ENCODE results near the gene DGKZ.

The DGKZ gene

DNA sequence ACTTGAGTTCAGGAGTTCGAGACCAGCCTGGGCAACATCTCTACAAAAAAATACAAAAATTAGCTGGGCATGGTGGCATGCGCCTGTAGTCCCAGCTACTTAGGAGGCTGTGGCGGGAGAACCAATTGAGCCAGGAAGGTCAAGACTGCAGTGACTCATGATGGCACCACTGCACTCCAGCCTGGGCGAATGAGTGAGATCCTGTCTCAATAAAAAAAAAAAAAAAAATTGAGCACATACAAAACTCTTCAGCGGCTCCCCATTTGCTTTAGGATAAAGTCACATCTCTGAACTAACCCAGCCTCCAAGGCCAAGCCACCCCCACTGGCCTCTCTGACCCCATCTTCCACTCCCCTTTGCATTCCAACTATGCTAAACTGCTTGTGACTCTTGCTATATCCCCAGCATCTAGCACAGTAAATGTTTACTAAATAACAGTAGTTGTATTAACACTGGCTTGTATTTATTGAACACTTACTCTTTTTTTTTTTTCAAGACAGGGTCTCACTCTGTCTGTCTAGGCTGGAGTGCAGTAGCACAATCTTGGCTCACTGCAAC is 40.9 kb upstream of the DGKZ start:
- no peak overlapping the region for H3K27ac ChIP-seq
- TF ChIP-seq, protein P1, sequence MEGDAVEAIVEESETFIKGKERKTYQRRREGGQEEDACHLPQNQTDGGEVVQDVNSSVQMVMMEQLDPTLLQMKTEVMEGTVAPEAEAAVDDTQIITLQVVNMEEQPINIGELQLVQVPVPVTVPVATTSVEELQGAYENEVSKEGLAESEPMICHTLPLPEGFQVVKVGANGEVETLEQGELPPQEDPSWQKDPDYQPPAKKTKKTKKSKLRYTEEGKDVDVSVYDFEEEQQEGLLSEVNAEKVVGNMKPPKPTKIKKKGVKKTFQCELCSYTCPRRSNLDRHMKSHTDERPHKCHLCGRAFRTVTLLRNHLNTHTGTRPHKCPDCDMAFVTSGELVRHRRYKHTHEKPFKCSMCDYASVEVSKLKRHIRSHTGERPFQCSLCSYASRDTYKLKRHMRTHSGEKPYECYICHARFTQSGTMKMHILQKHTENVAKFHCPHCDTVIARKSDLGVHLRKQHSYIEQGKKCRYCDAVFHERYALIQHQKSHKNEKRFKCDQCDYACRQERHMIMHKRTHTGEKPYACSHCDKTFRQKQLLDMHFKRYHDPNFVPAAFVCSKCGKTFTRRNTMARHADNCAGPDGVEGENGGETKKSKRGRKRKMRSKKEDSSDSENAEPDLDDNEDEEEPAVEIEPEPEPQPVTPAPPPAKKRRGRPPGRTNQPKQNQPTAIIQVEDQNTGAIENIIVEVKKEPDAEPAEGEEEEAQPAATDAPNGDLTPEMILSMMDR (conservative IDR thresholded peaks at IDR 0.05): no peak
- no peak for TF ChIP-seq ZFX (IDR thresholded peaks at IDR 0.05)

DNA sequence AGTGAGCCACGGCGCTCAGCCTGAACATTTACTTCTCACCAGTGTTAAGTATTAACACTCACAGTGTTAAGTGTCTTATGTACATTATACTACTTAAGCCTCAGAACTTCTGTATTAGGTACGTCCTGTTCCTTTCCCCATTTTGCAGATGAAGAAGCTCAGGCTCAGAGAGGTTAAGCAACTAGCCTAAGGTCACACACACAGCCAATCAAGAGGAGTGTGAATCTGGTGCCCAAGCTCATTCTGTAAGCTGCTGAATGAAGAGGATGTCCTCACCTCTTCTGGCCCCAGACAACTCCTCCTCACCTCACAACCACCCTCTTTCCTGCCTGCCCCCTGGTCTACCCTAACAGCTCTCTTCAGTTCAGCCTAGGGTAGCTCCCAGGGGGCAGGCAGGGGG is 39.9 kb upstream of the DGKZ start:
- no peak overlapping the region for H3K27ac ChIP-seq
- TF ChIP-seq, protein P1 (conservative IDR thresholded peaks at IDR 0.05): no peak
- no peak for TF ChIP-seq ZFX (IDR thresholded peaks at IDR 0.05)

DNA sequence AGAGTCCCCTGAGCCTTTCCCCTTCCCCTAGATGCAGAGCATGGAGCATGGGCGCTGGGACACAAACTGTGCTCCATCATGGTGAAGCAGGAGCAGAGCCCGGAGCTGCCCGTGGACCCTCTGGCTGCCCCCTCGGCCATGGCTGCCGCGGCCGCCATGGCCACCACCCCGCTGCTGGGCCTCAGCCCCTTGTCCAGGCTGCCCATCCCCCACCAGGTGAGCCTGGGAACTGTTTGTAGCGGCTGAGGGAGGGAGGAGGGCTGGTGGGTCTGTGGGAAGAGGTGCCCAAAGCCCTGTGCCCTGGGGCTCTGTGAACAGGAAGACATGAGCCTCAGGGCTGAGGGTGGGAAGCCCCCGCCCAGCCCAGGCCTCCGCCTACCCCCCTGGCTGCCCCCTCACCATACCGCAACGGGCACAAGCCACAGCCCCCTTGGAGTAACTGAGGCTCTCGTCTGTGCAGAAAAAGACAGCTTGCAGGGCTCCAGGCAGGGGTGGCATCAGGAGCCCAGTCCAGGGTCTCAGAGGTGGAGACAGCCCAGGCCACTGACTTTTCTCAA is 39.4 kb upstream of the DGKZ start:
- TF ChIP-seq, protein P1 (conservative IDR thresholded peaks at IDR 0.05): no peak
- TF ChIP-seq ZFX (IDR thresholded peaks at IDR 0.05): no peak
- H3K27ac ChIP-seq: no peak overlapping the region

DNA sequence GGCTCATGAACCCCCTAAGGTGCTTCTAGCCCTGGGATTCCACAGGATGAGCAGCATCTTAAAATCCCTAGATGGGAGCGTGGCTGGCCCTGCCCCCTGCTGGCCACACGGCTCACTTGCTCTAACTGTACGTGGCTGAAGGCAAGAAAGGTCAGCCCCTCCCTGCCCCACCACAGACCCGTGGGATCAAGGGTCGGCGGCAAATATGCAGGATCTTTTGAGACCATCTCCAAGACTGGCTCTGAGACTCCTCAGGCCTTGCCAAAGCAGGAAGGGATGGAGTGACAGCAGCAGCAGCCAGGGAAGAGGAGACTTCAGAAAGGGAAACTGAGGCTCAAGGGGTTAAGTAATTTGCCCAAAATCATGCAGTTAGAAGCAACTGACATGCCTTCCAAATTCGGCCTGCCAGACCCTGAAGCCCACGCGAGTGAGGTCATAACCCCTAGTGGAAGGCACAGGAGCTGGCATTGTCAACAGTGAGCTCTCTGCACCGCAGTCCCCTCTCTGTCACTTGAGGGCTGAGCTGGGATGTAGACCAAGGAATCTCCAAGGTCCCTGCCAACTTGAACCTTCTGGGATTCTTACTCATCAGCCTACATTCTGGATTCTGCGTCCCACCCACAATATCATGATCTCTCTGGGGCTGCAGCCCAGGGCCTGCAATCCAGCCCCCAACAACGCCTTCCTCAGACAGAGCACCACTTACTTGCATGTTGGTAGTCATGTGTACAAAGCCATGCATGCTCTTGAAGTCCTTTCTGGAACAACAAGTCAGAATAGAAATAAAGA is 38.4 kb upstream of the DGKZ start:
- TF ChIP-seq, protein P1 (conservative IDR thresholded peaks at IDR 0.05): peak; percentile 97
- TF ChIP-seq ZFX (IDR thresholded peaks at IDR 0.05): no peak
- no peak overlapping the region for H3K27ac ChIP-seq

DNA sequence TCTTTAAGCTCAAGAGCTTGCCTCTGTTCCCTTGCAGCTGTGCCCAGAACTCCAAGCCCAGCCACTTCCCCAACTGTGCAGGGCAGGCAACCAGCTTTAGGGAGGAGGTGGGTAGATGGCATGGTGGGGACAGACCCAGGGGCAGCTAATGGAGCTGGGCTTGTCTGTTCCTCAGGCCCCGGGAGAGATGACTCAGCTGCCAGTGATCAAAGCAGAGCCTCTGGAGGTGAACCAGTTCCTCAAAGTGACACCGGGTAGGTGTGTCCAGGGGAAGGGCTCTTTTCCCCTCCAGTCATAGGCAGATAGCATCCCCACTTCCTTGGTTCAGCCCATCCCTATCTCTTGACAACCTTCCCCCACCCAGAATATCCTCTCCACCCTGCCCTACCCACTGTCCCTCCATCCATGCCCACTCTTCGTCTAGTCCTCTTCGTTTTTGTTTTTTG is 37.4 kb upstream of the DGKZ start:
- H3K27ac ChIP-seq: no peak overlapping the region
- no peak for TF ChIP-seq ZFX (IDR thresholded peaks at IDR 0.05)
- TF ChIP-seq, protein P1 (conservative IDR thresholded peaks at IDR 0.05): no peak

DNA sequence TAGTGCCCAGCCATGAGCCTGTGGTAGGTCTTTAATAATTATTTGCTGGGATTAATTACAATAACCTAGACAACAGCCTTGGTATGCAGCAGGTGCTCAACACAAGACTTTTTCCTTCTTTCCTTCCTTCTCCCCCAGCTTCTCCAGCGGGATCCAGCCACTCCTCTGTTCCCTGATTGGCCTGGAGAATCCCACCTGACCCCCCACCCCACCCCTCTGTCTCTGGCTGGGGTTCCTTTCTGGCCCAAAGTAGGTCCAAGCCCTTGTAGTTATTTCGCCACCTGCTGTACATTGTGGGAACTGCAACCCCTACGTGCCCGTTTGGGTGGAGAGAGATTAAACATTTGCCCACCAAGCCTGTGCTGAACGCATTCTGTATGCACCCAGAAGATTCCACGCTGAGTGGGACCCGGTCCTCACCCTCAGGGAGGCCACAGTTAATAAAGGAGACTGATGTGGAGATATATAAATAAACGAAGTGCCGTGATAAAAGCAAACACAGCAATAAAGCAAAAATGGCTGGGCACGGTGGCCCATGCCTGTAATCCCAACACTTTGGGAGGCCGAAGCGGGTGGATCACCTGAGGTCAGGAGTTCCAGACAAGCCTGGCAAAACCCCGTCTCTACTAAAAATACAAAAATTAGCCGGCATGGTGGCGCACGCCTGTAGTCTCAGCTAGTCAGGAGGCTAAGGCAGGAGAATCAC is 32.1 kb upstream of the DGKZ start:
- TF ChIP-seq, protein P1 (conservative IDR thresholded peaks at IDR 0.05): peak; percentile 98
- no peak for TF ChIP-seq ZFX (IDR thresholded peaks at IDR 0.05)
- H3K27ac ChIP-seq: no peak overlapping the region
